ENCODE results near the gene DDX42.

DNA sequence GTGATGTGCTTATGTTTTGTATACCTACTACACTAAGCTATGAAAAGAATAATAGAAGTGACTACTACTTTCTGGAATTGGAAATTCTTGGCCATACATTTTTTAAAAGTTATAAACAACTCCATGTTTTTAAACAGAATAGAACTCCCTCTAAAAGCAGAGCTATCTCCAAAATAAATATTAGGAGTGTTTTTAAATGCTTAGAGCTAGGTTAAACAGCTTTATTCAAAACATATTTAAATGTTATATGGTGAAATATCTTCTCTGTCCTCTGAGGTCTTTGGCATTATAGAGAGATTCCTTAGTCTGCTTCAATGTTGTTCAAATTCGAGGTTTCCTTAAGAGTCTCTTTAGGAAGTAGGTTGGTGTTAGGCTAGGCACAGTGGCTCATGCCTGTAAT is 30.4 kb downstream of the DDX42 start:
- TF ChIP-seq, protein P1, sequence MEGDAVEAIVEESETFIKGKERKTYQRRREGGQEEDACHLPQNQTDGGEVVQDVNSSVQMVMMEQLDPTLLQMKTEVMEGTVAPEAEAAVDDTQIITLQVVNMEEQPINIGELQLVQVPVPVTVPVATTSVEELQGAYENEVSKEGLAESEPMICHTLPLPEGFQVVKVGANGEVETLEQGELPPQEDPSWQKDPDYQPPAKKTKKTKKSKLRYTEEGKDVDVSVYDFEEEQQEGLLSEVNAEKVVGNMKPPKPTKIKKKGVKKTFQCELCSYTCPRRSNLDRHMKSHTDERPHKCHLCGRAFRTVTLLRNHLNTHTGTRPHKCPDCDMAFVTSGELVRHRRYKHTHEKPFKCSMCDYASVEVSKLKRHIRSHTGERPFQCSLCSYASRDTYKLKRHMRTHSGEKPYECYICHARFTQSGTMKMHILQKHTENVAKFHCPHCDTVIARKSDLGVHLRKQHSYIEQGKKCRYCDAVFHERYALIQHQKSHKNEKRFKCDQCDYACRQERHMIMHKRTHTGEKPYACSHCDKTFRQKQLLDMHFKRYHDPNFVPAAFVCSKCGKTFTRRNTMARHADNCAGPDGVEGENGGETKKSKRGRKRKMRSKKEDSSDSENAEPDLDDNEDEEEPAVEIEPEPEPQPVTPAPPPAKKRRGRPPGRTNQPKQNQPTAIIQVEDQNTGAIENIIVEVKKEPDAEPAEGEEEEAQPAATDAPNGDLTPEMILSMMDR (IDR thresholded peaks at IDR 0.05), result no peak
- TF ChIP-seq EP300 (IDR thresholded peaks at IDR 0.05), result no peak
